ENCODE results near the gene TCF15.

DNA sequence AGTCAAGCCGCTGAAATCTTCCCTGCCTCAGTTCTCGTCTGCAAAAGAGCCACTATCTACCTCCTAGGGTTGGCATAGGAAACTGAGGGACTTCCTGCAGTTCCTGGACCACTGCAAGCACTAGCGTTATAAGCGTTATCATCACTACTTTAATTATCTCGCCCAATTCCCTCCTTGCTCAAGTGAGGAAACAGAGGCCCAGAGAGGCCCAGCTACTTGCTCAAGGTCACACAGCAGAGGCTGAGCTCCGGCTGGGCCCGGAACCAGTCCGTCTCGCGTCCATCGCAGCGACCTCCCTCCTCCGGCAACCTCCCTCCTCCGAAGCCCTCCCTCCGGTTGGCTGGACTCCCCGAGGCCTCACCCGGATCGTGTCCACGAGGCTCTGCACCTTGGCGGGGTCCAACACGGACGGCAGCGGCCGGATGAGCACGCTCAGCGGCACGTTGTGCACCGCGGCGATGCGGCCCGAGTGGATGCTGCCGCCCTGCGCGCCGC lies 42.6 kb upstream of the TCF15 start:
- TF ChIP-seq POLR2AphosphoS5 (IDR thresholded peaks at IDR 0.05; ENCODE audit: low read depth, low read length): no peak
- TF ChIP-seq TAF1 (IDR thresholded peaks at IDR 0.05; ENCODE audit: borderline replicate concordance, insufficient read depth, low read length): no peak
- TF ChIP-seq SIN3A (IDR thresholded peaks at IDR 0.05; ENCODE audit: borderline replicate concordance, insufficient read depth, low read length): no peak
- no peak for TF ChIP-seq FOXP2 (optimal IDR thresholded peaks at IDR 0.05; ENCODE audit: borderline replicate concordance, extremely low read depth, extremely low read length, insufficient read depth)

Measured in PFSK-1 (cell line).